Fibroblast of gingiva (primary cell): ENCODE data around the gene TET1.
"Not testable (repeated sequence)": the region's sequence is repeated elsewhere in the genome, so short reads cannot be mapped to it uniquely, and the experiment has no call there.

Experiments used
- DNase-seq: peaks from one replicate; pipeline ENCODE4 v3.0.0-alpha.2; 2011; ENCODE audit warnings: low read depth

The TET1 gene

DNA sequence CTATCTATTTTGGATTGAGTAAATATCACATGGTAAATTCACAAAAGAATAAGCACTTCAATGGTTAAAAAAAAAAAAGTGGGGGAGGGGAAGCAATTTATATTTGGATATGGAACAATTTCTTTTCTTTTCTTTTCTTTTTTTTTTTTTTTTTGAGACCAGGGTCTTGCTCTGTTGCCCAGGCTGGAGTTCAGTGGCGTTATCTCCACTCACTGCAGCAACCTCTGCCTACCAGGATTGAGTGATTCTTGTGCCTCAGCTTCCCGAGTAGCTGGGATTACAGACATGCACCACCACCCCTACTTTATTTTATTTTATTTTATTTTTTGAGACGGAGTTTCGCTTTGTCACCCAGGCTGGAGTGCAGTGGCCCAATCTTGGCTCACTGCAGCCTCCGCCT lies 148.8 kb downstream of the TET1 start:
- DNase-seq: not testable (repeated sequence)

DNA sequence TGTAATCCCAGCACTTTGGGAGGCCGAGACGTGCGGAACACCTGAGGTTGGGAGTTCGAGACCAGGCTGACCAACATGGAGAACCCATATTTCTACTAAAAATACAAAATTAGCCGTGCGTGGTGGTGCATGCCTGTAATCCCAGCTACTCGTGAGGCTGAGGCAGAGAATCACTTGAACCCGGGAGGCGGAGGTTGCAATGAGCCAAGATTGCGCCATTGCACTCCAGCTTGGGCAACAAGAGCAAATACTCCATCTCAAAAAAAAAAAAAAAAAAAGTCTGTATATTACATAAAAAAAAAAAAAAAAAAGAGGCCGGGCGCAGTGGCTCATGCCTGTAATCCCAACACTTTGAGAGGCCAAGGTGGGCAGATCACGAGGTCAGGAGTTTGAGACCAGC lies 152.9 kb downstream of the TET1 start:
- DNase-seq: not testable (repeated sequence)

DNA sequence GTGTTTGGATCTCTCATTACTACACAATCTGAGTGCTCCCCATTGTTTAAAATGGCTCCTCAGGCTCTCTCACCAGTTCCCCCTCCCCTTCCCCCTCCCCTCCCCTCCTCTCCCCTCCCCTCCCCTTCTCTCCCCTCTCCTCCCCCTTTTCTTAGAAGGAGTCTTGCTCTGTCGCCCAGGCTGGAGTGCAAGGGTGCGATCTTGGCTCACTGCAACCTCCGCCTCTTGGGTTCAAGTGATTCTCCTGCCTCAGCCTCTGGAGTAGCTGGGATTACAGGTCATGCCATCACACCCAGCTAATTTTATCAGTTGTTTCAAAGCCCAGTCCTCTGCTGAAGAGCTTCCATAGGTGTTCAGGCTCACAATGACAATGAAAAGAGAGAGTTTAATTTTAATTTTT lies 157.3 kb downstream of the TET1 start:
- DNase-seq: no peak

DNA sequence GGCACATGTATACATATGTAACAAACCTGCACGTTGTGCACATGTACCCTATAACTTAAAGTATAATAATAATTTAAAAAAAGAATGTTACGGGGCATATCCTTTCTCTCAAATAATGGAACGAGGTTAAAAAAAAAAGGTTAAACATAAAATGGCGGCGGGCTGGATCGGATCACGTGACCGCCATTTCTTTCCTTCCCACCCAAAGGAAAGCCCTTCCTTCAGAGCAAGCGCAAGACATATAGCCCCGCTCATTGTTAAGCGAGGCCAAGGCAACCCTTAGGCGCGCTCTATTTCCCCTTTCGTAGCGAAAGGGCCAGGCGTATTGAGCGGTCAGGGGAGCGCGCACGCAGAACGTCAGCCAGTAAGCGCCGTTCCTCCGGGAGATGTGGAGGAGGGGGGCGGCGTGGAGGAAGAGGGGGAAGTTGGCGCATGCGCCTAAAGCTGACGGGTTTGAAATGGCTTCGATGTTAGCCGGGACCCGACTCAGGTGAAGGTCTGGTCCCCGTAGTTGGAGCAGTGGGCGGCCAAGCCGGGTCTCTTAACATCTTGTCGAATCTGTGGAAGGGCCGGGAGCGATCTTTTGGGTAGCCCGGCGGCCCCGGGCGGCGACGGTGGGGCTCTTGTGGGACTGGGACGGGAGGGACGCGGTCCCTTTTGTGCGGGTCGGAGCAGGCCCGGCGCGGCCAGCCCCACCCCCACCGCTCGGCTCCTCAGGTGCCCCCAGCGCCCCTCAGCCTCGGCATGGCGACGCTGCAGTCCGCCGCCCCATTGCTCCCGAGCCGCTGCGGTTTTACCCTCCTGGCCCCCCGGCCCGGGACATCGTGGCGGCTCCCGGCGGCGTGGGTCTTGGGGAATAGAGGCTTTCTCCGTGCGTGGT lies 160.9 kb downstream of the TET1 start, which contains the start of gene CCAR1:
TSS of gene CCAR1 (plus strand) at position 447 of the 880 bp plus-strand sequence. CDS start 1,266 bp downstream, outside the sequence.
- peak; percentile 99 for DNase-seq

DNA sequence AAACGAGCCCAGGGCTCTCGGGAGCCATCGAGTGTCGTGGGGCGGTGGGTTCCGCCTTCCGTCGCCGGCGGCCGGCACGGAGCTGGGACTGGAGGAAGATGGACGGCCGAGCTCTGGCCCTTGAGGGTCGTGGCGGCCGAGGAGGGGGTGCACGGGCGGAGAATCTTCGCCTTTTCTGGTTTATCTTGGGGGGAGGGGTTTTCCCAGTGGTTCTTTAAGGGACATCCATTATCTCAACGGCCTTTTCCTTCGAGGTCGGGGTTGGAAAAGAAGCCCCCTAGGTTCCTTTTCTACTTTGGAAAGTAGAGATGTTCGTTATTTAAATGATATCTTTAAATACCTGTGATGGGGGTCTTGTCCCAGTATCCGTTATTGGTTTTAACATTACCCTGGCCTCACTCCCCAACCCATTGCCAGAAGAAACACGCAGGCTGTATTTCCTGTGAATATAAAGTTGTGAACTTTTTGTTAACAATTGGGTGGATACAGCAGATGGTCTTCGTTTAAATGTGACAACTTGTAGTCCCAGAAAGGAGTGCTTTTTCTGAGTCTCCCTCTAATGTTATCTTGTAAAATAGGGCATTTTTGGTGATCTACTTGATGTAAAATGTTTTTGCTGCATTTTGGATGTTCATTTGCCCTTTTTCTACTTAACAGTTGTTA lies 161.7 kb downstream of the TET1 start:
- DNase-seq: no peak

DNA sequence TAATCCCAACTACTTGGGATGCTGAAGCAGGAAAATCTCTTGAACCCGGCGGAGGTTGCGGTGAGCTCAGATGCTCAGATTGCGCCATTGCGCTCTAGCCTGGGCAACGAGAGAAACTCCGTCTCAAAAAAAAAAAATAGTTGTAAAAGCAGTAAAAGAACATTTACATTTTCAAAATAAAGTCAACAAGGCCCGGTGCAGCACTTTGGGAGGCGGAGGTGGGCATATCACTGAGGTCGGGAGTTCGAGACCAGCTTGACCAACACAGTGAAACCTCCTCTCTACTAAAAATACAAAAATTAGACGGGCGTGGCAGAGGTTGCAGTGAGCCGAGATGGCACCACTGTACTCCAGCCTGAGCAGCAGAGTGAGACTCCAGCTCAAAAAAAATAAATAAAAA lies 164.9 kb downstream of the TET1 start:
- DNase-seq: no peak

DNA sequence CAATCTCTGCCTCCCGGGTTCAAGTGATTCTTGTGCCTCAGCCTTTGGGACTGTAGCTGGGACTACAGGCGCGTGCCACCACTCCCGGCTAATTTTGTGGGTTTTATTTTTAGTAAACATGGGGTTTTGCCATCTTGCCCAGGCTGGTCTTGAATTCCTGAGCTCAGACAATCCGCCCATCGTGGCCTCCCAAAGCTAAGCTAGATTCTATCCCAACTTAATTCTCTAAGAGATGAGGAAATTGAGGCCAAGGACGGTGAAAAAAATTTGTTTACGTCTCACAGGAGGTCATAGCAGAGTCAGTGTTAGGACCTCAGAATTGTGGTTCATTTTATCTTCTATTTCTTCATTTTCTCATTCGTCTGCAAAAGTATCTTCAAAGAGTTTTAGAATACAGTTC lies 167.0 kb downstream of the TET1 start:
- peak; percentile 9 for DNase-seq

DNA sequence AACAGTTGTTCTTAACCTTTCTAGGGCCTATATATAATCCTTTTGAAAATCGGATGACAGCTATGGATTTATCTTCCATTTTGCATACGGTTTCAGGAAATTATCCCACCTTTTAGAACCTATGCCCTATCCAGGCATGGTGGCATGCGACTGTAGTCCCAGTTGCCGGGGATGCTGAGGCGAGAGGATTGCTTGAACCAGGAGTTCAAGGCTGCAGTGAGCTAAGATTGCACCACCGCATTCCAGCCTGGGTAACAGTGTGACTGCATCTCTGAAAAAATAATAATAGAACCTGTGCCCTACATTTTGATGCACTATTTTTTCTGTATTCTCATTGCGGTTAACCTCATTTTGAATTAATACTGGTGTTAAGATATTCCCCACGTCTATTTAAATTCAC lies 172.5 kb downstream of the TET1 start:
- no peak for DNase-seq

DNA sequence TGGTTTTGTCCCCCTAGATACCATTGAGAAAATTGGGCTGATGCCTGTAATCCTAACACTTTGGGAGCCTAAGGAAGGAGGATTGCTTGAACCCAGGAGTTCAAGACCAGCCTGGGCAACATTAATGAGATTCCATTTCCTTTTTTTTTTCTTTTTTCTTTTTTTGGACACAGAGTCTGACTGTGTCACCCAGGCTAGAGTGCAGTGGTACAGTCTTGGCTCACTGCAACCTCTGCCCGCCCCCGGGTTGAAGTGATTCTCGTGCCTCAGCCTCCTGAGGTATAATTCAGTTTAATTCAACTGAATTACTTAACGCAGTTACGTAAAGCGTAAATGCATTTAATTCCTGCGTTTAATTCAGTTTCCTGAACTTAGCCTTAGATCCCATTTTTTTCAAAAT lies 174.2 kb downstream of the TET1 start:
- DNase-seq: no peak

DNA sequence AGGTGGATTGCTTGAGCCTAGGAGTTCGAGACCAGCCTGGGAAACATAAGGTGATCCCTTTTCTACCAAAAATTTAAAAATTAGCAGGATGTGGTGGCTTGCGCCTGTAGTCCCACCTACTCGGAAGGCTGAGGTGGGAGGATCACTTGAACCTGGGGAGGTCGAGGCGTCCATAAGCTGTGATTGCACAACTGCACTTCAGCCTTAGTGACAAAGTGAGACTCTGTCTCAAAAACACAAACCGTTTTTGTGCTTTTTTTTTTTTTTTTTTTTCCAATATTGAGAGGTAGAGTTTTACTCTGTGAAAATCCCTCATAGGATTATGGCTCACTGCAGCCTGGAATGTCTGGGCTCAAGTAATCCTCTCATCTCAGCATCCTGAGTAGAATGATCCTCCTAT lies 175.0 kb downstream of the TET1 start:
- no peak for DNase-seq

DNA sequence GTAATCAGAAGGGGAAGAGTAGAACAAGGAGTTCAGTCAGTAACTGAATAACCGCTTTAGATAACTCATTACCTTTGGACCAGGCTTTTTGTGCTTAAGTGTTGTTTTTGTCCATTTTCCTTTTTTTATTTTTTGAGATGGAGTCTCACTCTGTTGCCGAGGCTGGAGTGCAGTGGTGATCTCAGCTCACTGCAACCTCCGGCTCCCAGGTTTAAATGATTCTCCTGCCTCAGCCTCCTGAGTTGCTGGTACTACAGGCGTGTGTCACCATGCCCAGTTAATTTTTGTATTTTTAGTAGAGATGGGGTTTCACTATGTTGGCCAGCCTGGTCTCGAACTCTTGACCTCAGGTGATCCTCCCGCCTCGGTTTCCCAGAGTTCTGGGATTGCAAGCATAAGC lies 175.6 kb downstream of the TET1 start:
- not testable (repeated sequence) for DNase-seq

DNA sequence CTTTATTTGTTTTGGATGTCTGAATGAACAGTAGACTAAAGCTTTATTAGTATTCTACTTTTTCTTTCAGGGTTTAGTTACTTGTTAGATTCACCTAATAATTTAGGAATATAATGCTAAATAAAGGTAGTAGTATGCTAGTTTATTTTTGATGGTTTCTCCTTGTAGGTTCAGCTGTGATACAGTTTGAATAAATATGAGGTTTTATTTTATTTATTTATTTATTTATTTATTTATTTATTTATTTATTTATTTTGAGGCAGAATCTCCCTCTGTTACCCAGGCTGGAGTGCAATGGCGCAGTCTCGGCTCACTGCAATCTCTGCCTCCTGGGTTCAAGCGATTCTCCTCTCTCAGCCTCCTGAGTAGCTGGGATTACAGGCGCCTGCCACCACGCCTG lies 180.5 kb downstream of the TET1 start:
- not testable (repeated sequence) for DNase-seq

DNA sequence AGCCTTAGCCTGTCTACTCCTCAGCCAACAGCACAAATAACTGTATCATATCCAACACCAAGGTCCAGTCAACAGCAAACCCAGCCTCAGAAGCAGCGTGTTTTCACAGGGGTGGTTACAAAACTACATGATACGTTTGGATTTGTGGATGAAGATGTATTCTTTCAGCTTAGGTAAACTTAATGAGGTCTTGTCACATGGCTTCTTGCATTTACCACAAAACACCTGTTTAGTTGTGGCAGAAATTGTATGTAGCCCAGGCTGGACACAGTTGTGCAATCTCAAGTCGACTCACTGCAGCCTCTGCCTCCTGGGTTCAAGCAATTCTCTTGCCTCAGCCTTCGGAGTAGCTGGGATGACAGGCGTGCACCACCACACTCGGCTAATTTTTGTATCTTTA lies 182.3 kb downstream of the TET1 start:
- no peak for DNase-seq
